ENCODE results near the gene MMRN2. TPM values are rescaled to one million over a fixed set of nuclear protein-coding genes. Genes with fewer than 3 reads are reported as not detected.
A peak's percentile ranks its signal among the peaks of the same experiment; 100 is the strongest.

The MMRN2 gene
- polyA plus RNA-seq, 1 experiment, result 0.69 TPM

DNA sequence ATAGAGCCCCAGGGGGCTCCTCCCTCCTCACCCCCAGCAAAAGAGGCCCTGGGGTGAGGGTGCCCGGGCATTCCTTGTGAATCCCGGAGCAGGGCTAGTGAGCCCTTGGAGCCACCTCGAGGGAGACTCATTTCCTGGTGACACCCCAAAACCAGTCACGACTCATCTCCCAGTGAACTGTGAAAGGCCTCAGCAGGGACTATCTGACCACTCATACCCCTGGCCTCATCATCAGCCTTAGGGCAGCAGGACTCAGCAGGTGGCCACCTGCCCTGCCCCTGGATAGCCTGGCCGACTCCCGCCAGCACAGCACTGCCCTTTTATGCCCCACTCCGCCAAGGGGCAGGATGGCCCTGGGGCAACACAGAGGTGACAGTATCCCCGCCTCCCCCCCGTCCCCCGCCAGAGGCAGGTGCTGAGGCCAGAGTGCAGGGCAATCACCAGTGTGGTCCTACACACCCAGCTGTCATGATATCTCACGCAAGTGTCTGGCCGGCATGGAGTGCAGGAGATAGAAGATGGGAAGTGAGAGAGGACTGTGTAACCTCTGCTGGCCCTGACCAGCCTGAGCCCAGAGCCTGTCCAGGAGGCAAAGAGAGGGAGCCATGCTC, 4.2 kb upstream of the MMRN2 start:
- H3K27me3 ChIP-seq (ENCODE audit: control insufficient read depth, insufficient read depth, low read length), result no peaks in the 10 kb centered on the region
- POLR2A ChIA-PET, result no interaction called here
- DNase-seq (ENCODE audit: low read depth, low spot score), result no peak
- CTCF ChIA-PET, result interaction anchor here (1.5 kb wide), 1 partner anchor 15 kb away, joined by 4 read pairs; no protein-coding TSS in a partner anchor
- H3K27ac ChIP-seq (ENCODE audit: low read depth, low read length), result no peak overlapping the region
- no peaks in the 10 kb centered on the region; the same call in 1 of the 2 replicates for H3K9me3 ChIP-seq (ENCODE audit: control insufficient read depth, insufficient read depth, low read length)
- TF ChIP-seq, protein P1, sequence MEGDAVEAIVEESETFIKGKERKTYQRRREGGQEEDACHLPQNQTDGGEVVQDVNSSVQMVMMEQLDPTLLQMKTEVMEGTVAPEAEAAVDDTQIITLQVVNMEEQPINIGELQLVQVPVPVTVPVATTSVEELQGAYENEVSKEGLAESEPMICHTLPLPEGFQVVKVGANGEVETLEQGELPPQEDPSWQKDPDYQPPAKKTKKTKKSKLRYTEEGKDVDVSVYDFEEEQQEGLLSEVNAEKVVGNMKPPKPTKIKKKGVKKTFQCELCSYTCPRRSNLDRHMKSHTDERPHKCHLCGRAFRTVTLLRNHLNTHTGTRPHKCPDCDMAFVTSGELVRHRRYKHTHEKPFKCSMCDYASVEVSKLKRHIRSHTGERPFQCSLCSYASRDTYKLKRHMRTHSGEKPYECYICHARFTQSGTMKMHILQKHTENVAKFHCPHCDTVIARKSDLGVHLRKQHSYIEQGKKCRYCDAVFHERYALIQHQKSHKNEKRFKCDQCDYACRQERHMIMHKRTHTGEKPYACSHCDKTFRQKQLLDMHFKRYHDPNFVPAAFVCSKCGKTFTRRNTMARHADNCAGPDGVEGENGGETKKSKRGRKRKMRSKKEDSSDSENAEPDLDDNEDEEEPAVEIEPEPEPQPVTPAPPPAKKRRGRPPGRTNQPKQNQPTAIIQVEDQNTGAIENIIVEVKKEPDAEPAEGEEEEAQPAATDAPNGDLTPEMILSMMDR (IDR thresholded peaks at IDR 0.05; ENCODE audit: low read depth, low read length), result no peak
- no peak overlapping the region for H3K4me3 ChIP-seq (ENCODE audit: low read depth, low read length)

DNA sequence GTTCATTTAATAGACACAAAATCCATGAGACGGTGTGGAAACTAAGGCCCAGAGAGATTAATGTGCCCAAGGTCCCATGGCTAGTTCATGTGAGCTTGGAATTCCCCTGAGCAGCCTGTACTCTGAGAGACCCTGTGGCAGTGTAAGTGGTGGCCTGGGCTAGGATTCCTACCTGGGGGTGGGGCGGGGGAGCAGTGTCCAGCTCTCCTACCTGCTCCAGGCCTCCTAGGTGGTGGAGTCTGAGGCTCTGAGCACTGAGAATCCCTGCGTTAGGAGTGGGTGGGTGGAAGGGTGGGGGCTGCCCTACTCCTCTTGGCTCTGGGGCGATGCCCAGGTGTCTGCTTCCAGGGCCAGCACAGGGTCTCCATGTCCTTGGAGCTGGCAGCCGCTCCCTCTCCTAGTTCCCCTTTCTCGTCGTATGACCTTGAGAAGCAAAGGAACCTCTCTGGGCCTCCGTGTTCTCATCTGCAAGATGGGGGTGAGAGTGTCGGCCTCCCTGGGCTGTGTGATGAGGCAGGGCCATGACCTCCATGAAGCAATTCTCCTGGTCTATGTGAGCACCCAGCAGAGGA, 3.5 kb upstream of the MMRN2 start:
- TF ChIP-seq, protein P1 (IDR thresholded peaks at IDR 0.05; ENCODE audit: low read depth, low read length), result no peak
- ChIA-PET CTCF (interaction anchor here (0.6 to 1.5 kb wide), 5 partner anchors 15 to 268 kb away, joined by 3 to 7 read pairs (median 3); no protein-coding TSS in a partner anchor), POLR2A (interaction anchor here (1.1 kb wide), 1 partner anchor 9 kb away, joined by 5 read pairs; no protein-coding TSS in a partner anchor)
- no peak overlapping the region for H3K27ac ChIP-seq (ENCODE audit: low read depth, low read length)
- no peaks in the 10 kb centered on the region for H3K27me3 ChIP-seq (ENCODE audit: control insufficient read depth, insufficient read depth, low read length)
- H3K4me3 ChIP-seq (ENCODE audit: low read depth, low read length), result no peak overlapping the region
- DNase-seq (ENCODE audit: low read depth, low spot score), result no peak
- H3K9me3 ChIP-seq (ENCODE audit: control insufficient read depth, insufficient read depth, low read length), result no peaks in the 10 kb centered on the region; the same call in 1 of the 2 replicates

DNA sequence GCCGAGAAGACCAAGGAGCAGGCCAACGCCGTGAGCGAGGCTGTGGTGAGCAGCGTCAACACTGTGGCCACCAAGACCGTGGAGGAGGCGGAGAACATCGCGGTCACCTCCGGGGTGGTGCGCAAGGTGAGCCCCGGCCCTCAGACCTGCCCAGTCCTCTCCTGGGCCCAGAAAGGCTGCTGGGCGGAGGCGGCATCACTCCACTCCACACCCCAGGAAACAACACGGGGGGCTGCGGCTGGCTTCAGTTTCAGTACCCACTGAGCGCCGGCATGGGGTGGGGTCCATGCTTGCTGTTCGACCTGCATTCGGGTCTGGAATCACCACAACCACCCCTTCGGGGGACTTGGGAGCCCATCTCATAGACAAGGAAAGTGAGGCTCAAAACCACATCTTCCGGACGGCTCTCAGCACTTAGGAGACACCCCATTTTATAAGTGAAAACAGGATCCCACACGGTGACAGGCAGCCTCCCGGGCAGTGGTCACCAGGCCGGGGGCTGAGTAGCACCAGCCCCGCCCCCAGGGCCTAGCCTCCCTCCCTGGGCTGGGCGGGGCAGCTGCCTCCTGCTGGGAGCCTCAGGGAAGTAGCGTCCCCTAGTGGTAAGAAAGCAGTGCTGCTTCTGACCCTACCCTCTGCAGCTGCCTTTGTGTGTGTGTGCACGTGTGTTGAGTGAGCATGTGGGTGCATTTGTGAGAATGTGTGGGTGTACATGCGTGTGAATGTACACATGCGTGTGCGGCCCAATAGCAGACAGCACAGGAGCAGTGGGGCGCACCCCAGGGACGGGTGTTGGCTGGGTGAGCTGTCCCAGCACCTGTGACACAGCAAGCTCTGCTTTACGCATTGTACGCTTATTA, 2.8 kb upstream of the MMRN2 start:
- ChIA-PET POLR2A (interaction anchor here (0.7 to 1.3 kb wide), 3 partner anchors 9 to 18 kb away, joined by 5 to 6 read pairs (median 5); no protein-coding TSS in a partner anchor), CTCF (interaction anchor here (0.6 to 1.5 kb wide), 5 partner anchors 14 to 267 kb away, joined by 3 to 7 read pairs (median 3); no protein-coding TSS in a partner anchor)
- H3K27me3 ChIP-seq (ENCODE audit: control insufficient read depth, insufficient read depth, low read length), result no peaks in the 10 kb centered on the region
- H3K4me3 ChIP-seq (ENCODE audit: low read depth, low read length), result no peak overlapping the region
- TF ChIP-seq, protein P1 (IDR thresholded peaks at IDR 0.05; ENCODE audit: low read depth, low read length), result peak; percentile 86
- DNase-seq (ENCODE audit: low read depth, low spot score), result no peak
- no peaks in the 10 kb centered on the region; the same call in 1 of the 2 replicates for H3K9me3 ChIP-seq (ENCODE audit: control insufficient read depth, insufficient read depth, low read length)
- H3K27ac ChIP-seq (ENCODE audit: low read depth, low read length), result no peak overlapping the region

DNA sequence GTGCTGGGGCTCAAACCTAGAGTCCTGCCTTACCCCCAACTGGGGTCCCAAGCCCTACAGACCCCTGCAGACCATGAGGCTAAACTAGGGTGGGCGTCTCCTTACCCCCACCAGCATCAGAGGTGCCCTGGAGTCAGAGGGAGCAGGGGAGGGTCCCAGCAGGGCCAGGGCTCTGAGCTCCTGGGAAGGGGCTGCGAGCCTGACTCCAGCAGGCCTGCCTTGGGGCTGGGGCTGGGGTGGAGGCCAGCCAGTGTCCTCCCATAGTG, 2.3 kb upstream of the MMRN2 start:
- Histone ChIP-seq H3K4me3 (ENCODE audit: low read depth, low read length) (no peak overlapping the region), H3K9me3 (ENCODE audit: control insufficient read depth, insufficient read depth, low read length) (no peaks in the 10 kb centered on the region; the same call in 1 of the 2 replicates), H3K27ac (ENCODE audit: low read depth, low read length) (no peak overlapping the region), H3K27me3 (ENCODE audit: control insufficient read depth, insufficient read depth, low read length) (no peaks in the 10 kb centered on the region)
- DNase-seq (ENCODE audit: low read depth, low spot score), result no peak
- POLR2A ChIA-PET, result interaction anchor here (0.7 to 1.3 kb wide), 2 partner anchors 11 to 17 kb away, joined by 5 to 6 read pairs; no protein-coding TSS in a partner anchor
- TF ChIP-seq, protein P1 (IDR thresholded peaks at IDR 0.05; ENCODE audit: low read depth, low read length), result no peak
- CTCF ChIA-PET, result interaction anchor here (1.2 kb wide), 1 partner anchor 266 kb away, joined by 3 read pairs; no protein-coding TSS in a partner anchor
